Measurements from ENCODE around the gene SALL2. TPM values are rescaled to one million over a fixed set of nuclear protein-coding genes. Genes with fewer than 3 reads are reported as not detected.

The SALL2 gene
- total RNA-seq, 2 donors from 2014 or later: 4.9 to 11.3 TPM

DNA sequence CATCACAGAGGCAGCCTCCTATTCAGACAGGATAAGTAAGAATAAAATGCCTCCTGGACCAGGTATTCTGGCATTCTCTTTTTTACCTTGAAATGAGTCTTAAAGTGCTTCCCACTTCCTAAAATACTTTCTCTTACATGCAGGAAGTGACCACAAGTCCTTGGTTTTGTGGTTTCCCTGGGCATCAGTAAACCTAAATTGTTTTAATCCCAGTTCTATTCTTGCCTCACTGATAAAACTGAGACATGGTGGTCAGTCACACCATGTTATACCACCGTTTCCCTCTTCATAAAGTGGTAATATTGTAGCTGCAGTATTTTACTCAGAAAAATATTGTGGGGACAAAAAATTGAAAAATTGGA, 1.2 kb upstream of the SALL2 start:
- H3K9me3 ChIP-seq: no peaks in the 10 kb centered on the region
- no peaks in the 10 kb centered on the region for H3K27me3 ChIP-seq (replicated peaks; ENCODE audit: insufficient read depth)
- no peak overlapping the region for H3K27ac ChIP-seq
- H3K4me1 ChIP-seq (ENCODE audit: control insufficient read depth in 1 of 2, low read depth in 2 of 2): peaks cover 8% of the 10 kb centered on the region in 2 donors
- ATAC-seq (ENCODE audit: insufficient number of reproducible peaks, low FRiP score, low read depth) (no peak), DNase-seq (ENCODE audit: low spot score) (no peak)
- H3K4me3 ChIP-seq: peak overlapping the region; percentile 98
- TF ChIP-seq, protein P1, sequence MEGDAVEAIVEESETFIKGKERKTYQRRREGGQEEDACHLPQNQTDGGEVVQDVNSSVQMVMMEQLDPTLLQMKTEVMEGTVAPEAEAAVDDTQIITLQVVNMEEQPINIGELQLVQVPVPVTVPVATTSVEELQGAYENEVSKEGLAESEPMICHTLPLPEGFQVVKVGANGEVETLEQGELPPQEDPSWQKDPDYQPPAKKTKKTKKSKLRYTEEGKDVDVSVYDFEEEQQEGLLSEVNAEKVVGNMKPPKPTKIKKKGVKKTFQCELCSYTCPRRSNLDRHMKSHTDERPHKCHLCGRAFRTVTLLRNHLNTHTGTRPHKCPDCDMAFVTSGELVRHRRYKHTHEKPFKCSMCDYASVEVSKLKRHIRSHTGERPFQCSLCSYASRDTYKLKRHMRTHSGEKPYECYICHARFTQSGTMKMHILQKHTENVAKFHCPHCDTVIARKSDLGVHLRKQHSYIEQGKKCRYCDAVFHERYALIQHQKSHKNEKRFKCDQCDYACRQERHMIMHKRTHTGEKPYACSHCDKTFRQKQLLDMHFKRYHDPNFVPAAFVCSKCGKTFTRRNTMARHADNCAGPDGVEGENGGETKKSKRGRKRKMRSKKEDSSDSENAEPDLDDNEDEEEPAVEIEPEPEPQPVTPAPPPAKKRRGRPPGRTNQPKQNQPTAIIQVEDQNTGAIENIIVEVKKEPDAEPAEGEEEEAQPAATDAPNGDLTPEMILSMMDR (IDR thresholded peaks at IDR 0.05): no peak
- peaks cover 4% of the 10 kb centered on the region for H3K36me3 ChIP-seq

DNA sequence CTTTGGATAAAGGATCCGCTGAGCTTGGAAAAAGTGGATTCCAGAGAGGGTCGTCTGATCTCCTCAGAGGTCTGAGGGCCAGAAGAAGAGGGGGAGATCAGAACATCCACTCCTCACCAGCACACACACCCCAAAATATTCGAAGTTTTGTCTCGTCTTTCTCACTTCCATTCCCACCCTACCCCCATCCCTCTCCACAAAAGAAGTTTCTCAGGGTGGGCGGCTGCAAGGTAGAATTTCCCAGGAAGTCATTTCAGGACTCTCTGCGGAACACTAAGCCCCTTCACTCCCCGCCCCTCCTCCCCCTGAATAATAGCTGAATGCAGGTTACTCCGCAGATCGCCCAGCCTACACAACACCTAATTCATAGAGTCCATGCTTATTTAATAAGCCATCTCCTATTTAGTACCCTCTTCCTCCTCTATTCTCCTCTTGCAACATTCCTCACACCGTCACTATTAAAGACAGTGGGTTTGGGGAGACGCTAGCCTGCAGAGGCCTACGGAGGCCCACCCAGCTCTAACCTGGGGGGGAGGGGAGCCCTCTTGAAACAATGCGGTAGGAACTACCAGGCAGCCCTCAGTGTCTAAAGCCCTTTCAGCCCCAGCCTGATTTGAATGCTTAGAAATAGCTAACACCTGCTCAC, 649 bp upstream of the SALL2 start:
- ATAC-seq (ENCODE audit: insufficient number of reproducible peaks, low FRiP score, low read depth): no peak
- TF ChIP-seq, protein P1 (IDR thresholded peaks at IDR 0.05): no peak
- H3K9me3 ChIP-seq: no peaks in the 10 kb centered on the region
- peaks cover 4% of the 10 kb centered on the region for H3K36me3 ChIP-seq
- H3K27ac ChIP-seq: peak overlapping the region in 1 of 2 donors; percentile 32
- no peaks in the 10 kb centered on the region for H3K27me3 ChIP-seq (replicated peaks; ENCODE audit: insufficient read depth)
- H3K4me1 ChIP-seq (ENCODE audit: control insufficient read depth in 1 of 2, low read depth in 2 of 2): peaks cover 8% of the 10 kb centered on the region in 2 donors
- H3K4me3 ChIP-seq: peak overlapping the region; percentile 98
- DNase-seq (ENCODE audit: low spot score): no peak

DNA sequence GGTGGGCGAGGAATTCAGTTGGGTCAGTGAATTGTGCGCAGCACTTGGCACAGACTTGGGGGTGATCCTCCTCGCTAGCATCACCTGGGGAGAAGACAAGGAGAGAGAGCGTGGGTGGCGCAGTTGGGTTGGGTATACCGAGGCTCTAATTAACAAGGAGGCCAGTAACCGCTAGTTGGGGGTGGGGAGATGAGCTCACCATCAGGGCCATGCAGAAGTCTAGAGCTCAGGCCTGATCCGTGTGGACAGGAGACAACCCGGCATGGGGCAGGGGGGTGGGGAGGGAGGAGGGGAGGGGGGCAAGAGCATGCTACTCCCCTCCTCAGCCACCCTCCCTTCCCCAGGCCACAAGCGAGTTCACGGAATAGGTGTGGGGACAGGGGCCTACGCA, 580 bp downstream of the SALL2 start:
- ATAC-seq (ENCODE audit: insufficient number of reproducible peaks, low FRiP score, low read depth) (no peak), DNase-seq (ENCODE audit: low spot score) (no peak)
- H3K4me1 ChIP-seq (ENCODE audit: control insufficient read depth in 1 of 2, low read depth in 2 of 2): peaks cover 8% of the 10 kb centered on the region in 2 donors

DNA sequence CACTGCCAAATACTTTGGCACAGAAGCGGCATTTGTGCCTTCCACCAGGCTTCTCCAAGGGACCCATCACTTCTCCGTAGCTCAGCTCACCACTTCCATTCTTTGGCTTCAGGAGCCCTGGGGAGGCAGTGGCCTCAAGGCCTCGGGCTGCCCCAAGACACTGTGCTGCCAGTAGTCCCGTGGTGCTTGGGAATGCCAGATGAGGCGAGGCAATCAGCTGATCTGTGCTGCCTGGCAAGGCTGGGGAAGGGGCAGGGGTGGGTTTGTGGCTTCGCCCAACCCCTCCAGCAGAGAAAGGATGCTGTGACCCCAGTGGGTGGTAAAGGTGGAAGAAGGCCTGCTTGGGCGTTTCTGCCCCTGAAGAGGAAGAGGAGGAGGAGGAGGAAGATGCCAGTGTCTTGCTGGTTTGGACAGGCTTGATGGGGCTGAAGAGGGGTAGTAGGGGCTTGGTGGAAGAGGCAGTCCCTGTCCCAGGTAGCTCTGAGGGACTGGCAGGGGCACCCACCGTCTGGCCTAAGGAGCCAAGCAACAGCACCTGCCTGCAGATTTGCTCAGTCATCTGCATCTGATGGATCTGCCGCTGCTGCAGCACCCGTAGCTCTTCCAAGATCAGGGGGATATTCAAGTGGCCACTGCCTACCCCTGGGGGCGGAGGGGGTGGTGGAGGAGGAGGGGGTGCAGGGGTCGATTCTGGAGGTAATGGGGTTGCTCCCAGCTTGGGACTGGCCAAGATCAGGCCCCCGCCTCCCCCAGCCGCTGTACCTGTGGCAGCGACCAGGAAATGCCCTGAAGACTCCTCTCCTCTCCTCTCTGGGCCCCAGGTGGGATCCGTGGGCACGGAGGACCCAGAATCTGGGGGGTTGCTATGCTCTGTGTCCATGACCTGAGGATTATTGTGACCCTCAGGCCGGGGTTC, 1.3 kb downstream of the SALL2 start:
- H3K27me3 ChIP-seq (replicated peaks; ENCODE audit: insufficient read depth): no peaks in the 10 kb centered on the region
- H3K4me1 ChIP-seq (ENCODE audit: control insufficient read depth in 1 of 2, low read depth in 2 of 2): peaks cover 8% of the 10 kb centered on the region in 2 donors
- H3K36me3 ChIP-seq: peaks cover 4% of the 10 kb centered on the region
- ATAC-seq (ENCODE audit: insufficient number of reproducible peaks, low FRiP score, low read depth) (no peak), DNase-seq (ENCODE audit: low spot score) (no peak)
- H3K4me3 ChIP-seq: peak overlapping the region; percentile 98
- TF ChIP-seq, protein P1 (IDR thresholded peaks at IDR 0.05): no peak
- no peak overlapping the region for H3K27ac ChIP-seq
- no peaks in the 10 kb centered on the region for H3K9me3 ChIP-seq

More for the DNA sequence above, 580 bp downstream of the SALL2 start:
- no peaks in the 10 kb centered on the region for H3K9me3 ChIP-seq
- TF ChIP-seq, protein P1 (IDR thresholded peaks at IDR 0.05): no peak
- H3K4me3 ChIP-seq: peak overlapping the region; percentile 98
- H3K27me3 ChIP-seq (replicated peaks; ENCODE audit: insufficient read depth): no peaks in the 10 kb centered on the region
- peak overlapping the region in 1 of 2 donors; percentile 32 for H3K27ac ChIP-seq
- H3K36me3 ChIP-seq: peaks cover 4% of the 10 kb centered on the region

DNA sequence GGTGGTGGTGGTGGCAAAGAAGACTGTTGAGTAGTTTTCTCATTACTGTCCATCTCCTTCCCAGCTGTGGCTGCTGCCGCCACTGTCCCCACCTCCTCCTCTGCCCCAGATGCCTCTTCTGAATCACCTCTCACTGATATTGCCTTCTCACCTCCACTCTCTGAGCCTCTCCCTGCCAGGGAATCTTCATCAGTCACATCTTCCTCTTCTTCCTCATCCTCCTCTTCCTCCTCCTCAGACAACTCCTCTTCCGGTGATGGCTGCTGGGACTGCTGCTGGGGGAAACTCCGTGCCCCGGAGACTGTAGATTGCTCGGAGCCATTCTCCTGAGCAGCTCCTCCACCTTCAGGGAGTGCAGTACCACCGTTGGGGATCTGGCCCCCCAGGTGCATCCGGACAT, 2.9 kb downstream of the SALL2 start:
- Histone ChIP-seq H3K4me3 (no peak overlapping the region), H3K27ac (no peak overlapping the region), H3K27me3 (replicated peaks; ENCODE audit: insufficient read depth) (no peaks in the 10 kb centered on the region), H3K9me3 (no peaks in the 10 kb centered on the region), H3K36me3 (peaks cover 4% of the 10 kb centered on the region), H3K4me1 (ENCODE audit: control insufficient read depth in 1 of 2, low read depth in 2 of 2) (peaks cover 8% of the 10 kb centered on the region in 2 donors)
- TF ChIP-seq, protein P1 (IDR thresholded peaks at IDR 0.05): no peak
- ATAC-seq (ENCODE audit: insufficient number of reproducible peaks, low FRiP score, low read depth) (no peak), DNase-seq (ENCODE audit: low spot score) (no peak)
